CD4-positive, alpha-beta T cell treated with Interleukin-6 at 100 ng/mL for 8 hours (primary cell): ENCODE measurements around the gene UGGT2.
"Not testable (repeated sequence)": the region's sequence is repeated elsewhere in the genome, so short reads cannot be mapped to it uniquely, and the experiment has no call there.

Source experiments
- DNase-seq: peaks from one replicate; pipeline ENCODE4 v3.0.0-alpha.2; 2020; ENCODE audit warnings: mixed read lengths, low spot score

UGGT2 gene

GRCh38 chr13:95882121-95882520 lies 171.1 kb downstream of the UGGT2 start:
- no peak for DNase-seq

- no peak for DNase-seq
These were observed 172.9 kb downstream of the UGGT2 start for GRCh38 chr13:95880331-95880730.

GRCh38 chr13:95874286-95874685 lies 178.9 kb downstream of the UGGT2 start:
- DNase-seq = no peak

- no peak for DNase-seq
These were observed 182.8 kb downstream of the UGGT2 start for GRCh38 chr13:95870421-95870820.

- no peak for DNase-seq
These were observed 188.1 kb downstream of the UGGT2 start for GRCh38 chr13:95865080-95865615.

- DNase-seq = no peak
These were observed 190.8 kb downstream of the UGGT2 start for GRCh38 chr13:95862408-95862807.

- no peak for DNase-seq
These were observed 191.9 kb downstream of the UGGT2 start for GRCh38 chr13:95861296-95861695.

- no peak for DNase-seq
These were observed 194.7 kb downstream of the UGGT2 start for GRCh38 chr13:95858286-95859075.

- DNase-seq = not testable (repeated sequence)
These were observed 207.5 kb downstream of the UGGT2 start for GRCh38 chr13:95845656-95846055.

- DNase-seq = no peak
These were observed 210.3 kb downstream of the UGGT2 start for GRCh38 chr13:95842898-95843297.

GRCh38 chr13:95841894-95842293 lies 211.3 kb downstream of the UGGT2 start:
- DNase-seq = no peak

- DNase-seq = peak; percentile 54
These were observed 219.0 kb downstream of the UGGT2 start for GRCh38 chr13:95834134-95834765.

- no peak for DNase-seq
These were observed 219.5 kb downstream of the UGGT2 start for GRCh38 chr13:95833719-95834118.

- DNase-seq = no peak
These were observed 220.1 kb downstream of the UGGT2 start for GRCh38 chr13:95833126-95833525.

- no peak for DNase-seq
These were observed 230.9 kb downstream of the UGGT2 start for GRCh38 chr13:95822303-95822702.

- no peak for DNase-seq
These were observed 238.7 kb downstream of the UGGT2 start for GRCh38 chr13:95814495-95814894.

- DNase-seq = no peak
These were observed 240.1 kb downstream of the UGGT2 start for GRCh38 chr13:95813139-95813538.

GRCh38 chr13:95809429-95809828 lies 243.8 kb downstream of the UGGT2 start:
- no peak for DNase-seq

GRCh38 chr13:95805921-95806320 lies 247.3 kb downstream of the UGGT2 start:
- DNase-seq = no peak

- no peak for DNase-seq
These were observed 251.4 kb downstream of the UGGT2 start for GRCh38 chr13:95801825-95802224.

- no peak for DNase-seq
These were observed 252.8 kb downstream of the UGGT2 start for GRCh38 chr13:95800436-95800835.

GRCh38 chr13:95797016-95797415 lies 256.2 kb downstream of the UGGT2 start:
- no peak for DNase-seq

GRCh38 chr13:95793781-95794180 lies 259.4 kb downstream of the UGGT2 start:
- DNase-seq = no peak
